Esophagus squamous epithelium (tissue), 4 donors: Measurements from ENCODE around the gene FRRS1L.

Experiments
- CTCF ChIP-seq, 6 experiments: fragments of 450-650 bp in 4 of 6; fragments of 200-600 bp in 2 of 6; sonication (generic) in 2 of 6; IDR thresholded peaks; one replicate each; pipeline ENCODE4 v1.5.1; 2016 to 2019; ENCODE audit warnings: antibody characterized with exemption in 6 of 6, mild to moderate bottlenecking in 4 of 6, moderate library complexity in 4 of 6
- POLR2A ChIP-seq, 4 donors: fragments of 450-650 bp; IDR thresholded peaks; one replicate each; pipeline ENCODE4 v1.6.1; 2017; ENCODE audit warnings: antibody characterized with exemption in 4 of 4, mild to moderate bottlenecking in 4 of 4, moderate library complexity in 3 of 4

DNA sequence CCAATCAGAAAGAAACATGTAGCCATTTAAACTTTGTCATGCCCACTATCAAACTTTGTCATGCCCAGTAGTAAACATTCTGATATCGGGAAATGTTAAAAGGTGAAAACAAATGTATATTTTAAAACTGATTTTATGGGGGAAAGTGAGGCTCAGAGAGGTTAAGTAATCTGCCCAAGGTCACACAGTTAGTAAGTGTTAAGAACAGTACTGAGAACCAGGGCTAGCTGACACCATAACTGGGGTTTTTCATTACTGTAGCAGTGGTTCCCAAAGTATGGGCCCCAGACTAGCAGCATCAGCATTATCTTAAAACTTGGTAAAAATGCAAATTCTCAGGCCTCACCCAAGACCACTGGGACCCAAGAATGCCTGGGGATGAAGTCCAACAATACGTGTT is 9.9 kb upstream of the FRRS1L start:
- TF ChIP-seq CTCF (IDR thresholded peaks at IDR 0.05) (no peak), POLR2A (IDR thresholded peaks at IDR 0.05) (no peak)
